GM18526 (cell line): ENCODE measurements around the gene RNPS1.

Experiments
- POLR2A ChIP-seq: IDR thresholded peaks from 3 replicates; pipeline ENCODE4 v1.6.1; 2011; ENCODE audit not compliant: insufficient read length; ENCODE audit errors: extremely low read depth

Gene RNPS1

DNA sequence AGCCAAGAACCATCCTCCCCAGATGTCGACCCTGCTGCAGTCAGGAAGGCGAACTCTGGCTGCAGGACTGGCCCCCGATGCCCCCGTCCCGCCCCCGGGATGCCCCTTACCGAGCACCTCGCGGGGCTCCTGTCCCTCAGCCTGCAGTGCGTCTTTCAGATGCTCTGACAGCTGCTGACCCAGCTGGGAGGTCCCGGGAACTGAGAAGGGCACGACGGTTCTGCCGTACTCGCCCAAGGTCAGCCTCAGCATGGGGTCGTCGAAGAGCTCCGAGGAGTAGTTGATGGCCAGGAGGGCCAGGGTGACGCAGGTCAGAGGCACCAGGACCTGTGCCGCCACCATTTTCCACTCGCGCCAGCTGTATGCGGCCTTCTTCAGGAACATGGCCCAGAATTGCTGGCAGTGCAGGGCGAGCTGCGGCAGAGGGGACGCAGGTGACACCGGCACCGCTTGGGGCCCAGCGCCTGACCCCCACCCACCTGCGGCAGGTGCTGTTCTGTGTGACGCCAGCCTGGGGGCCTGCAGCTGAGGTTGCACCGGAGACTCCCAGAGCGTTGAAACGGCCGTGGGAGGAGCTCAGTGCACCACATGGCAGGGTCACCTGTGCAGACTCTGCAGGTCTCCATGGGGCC lies 20.1 kb upstream of the RNPS1 start:
- TF ChIP-seq POLR2A: no peak

- TF ChIP-seq POLR2A: no peak
These were observed 18.6 kb upstream of the RNPS1 start for GRCh38 chr16:2286550-2286949.

DNA sequence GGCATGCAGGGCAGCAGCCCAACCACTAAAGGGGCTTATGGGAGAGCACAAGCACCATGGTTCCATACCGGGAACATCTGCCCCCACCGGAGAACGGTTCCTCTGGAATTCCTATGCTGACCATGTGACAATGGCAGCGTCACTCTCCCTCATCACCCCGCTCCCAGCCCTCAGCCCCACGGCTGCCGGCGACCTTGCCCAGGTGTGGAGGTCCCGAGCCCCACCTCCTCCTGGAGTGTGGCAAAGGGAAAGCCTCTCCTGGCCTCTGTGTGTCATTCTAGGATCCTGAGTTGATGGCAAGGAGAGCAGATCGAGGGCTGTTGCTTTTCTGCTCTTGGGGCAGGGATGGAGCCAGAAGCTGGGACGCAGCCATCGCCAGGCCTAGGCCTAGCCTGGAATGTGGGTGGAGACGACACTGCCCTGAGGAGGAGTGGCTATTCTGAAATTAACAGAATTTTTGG lies 17.8 kb upstream of the RNPS1 start:
- TF ChIP-seq POLR2A: no peak

GRCh38 chr16:2284797-2285576 lies 17.1 kb upstream of the RNPS1 start:
- TF ChIP-seq POLR2A: no peak

DNA sequence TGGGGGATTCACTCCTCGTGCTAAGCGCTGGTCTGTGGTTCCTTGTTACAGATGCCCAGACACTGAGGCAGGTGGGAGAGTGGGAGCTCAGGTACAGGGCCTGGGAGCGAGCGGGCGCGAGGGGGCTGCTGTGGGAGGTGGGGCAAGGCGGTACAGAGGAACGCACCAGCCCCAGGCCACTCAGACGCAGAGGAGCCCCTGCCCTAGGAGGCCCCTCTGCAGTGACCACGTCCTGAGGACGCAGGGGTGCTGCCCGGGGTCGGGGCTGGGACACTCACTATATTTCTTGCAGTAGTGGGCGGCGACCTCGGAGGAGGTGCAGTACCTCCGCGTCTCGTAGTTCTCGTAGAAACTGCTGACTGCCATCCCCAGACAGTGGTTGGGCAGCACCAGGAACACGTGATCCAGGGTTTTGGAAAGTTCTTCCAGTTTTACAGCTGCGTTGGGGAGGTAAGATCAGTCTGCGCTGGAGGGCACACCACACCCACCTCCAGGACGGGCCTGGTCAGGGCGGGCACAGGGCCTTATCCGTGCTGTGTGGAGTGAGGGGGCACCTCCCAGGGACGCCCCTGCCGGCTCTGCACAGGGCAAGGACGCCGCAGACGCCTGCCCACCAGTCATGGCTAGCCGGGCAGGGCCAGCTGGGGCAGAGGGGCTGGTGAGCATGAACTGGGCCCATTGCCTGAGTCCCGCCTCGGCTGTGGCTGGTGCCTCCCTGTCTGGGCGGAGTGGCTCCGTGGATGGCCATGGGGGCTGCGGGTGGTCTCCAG lies 16.3 kb upstream of the RNPS1 start:
- no peak for TF ChIP-seq POLR2A

- TF ChIP-seq POLR2A: no peak
These were observed 15.1 kb upstream of the RNPS1 start for GRCh38 chr16:2282866-2283555.

GRCh38 chr16:2282262-2282661 lies 14.3 kb upstream of the RNPS1 start:
- no peak for TF ChIP-seq POLR2A

GRCh38 chr16:2280981-2281542 lies 13.1 kb upstream of the RNPS1 start:
- TF ChIP-seq POLR2A: no peak

GRCh38 chr16:2280461-2280860 lies 12.5 kb upstream of the RNPS1 start:
- no peak for TF ChIP-seq POLR2A

DNA sequence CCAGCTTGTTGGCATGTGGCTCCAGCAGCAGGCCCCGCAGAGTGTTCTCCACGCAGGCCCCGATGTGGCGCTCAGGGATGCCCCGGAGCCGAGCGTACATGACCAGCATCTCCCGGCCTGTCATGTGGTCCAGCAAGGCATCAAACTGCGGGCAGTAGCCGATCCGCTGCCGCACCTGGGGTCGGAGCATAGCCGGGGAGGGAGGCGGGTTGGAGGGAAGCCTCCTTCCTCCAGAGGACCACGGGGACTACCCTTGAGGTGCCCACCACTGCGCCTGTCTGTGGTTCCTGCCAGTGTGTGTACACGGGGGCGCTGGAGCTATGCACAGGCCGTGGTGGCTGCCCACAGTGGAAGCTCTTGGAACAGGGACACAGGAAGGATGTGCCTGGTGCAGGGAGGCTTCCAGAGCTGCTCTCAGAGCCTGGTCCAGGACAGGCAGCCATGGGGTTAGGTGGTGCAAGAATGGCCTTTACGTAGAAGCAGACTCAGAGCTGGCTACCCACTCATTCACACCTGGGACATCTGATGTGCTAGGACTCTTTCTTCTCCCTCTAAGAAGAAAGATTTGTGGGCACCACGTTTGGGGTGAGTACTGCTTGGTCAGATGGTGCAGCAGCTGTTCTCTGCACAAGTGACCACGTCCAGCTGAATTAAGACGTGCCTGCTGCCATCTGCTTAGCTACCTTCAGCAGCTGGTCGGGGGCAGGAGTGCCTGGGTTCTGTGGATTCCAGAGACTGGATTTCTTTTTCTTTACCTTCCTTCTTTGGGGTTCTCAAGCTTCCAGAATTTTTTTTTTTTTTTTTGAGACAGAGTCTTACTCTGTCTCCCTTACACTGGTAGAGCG lies 11.3 kb upstream of the RNPS1 start:
- TF ChIP-seq POLR2A: no peak

- TF ChIP-seq POLR2A: no peak
These were observed 10.3 kb upstream of the RNPS1 start for GRCh38 chr16:2278272-2278608.

GRCh38 chr16:2277466-2278271 lies 9.7 kb upstream of the RNPS1 start:
- no peak for TF ChIP-seq POLR2A

GRCh38 chr16:2276368-2277195 lies 8.7 kb upstream of the RNPS1 start:
- TF ChIP-seq POLR2A: no peak
